ENCODE data around the gene ZFYVE26.
"Not testable (repeated sequence)": the region's sequence is repeated elsewhere in the genome, so short reads cannot be mapped to it uniquely, and the experiment has no call there.

GRCh38 chr14:67719385-67719784 lies 97.0 kb downstream of the ZFYVE26 start:
- TF ChIP-seq CTCF (IDR thresholded peaks at IDR 0.05 in 2 of 3, conservative IDR thresholded peaks at IDR 0.05 in 1 of 3; ENCODE audit: borderline replicate concordance in 1 of 3, insufficient read depth in 1 of 3, low read depth in 2 of 3, low read length in 2 of 3); EZH2phosphoT487 (IDR thresholded peaks at IDR 0.05; ENCODE audit: borderline replicate concordance): not testable (repeated sequence)
